ENCODE data around the gene INPP4B.

GRCh38 chr4:142845293-142846107, 601 bp downstream of the INPP4B start:
- no peak for TF ChIP-seq POLR2A (IDR thresholded peaks at IDR 0.05)
- TF ChIP-seq CTCF (IDR thresholded peaks at IDR 0.05): no peak

Data from uterus (tissue), 2 donors.